22Rv1 (cell line): ENCODE data around the gene HSPA14.
"Not testable (repeated sequence)": the region's sequence is repeated elsewhere in the genome, so short reads cannot be mapped to it uniquely, and the experiment has no call there.

Source experiments
- CTCF ChIP-seq: fragments of 450-650 bp; IDR thresholded peaks from 2 replicates; pipeline ENCODE4 v1.5.1; 2017; ENCODE audit warnings: mild to moderate bottlenecking
- ZFX ChIP-seq: fragments of 450-650 bp; IDR thresholded peaks from 2 replicates; pipeline ENCODE4 v1.6.1; 2017; ENCODE audit warnings: antibody characterized with exemption, borderline replicate concordance

DNA sequence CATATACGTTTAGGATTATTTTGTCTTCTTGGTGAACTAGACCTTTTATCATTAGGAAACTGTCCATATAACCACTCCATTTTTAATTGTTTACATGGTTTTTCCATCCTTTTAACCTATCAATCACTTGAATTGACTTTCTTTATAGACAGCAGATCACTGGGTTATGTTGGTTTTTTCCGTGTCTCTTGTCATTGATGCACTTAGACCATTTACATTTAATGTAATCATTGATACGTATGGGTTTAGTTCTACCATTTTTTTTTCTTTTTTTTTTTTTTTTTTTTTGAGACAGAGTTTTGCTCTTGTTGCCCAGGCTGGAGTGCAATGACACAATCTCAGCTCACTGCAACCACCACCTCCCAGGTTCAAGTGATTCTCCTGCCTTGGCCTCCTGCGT, 69.5 kb downstream of the HSPA14 start:
- not testable (repeated sequence) for TF ChIP-seq CTCF, ZFX
